ENCODE data around the gene NFKBIE. TPM values are rescaled to one million over a fixed set of nuclear protein-coding genes. Genes with fewer than 3 reads are reported as not detected.

The NFKBIE gene
- total and polyA plus RNA-seq, 3 experiments from 2014 or later: 5.3 to 34.3 (median 33.1) TPM

DNA sequence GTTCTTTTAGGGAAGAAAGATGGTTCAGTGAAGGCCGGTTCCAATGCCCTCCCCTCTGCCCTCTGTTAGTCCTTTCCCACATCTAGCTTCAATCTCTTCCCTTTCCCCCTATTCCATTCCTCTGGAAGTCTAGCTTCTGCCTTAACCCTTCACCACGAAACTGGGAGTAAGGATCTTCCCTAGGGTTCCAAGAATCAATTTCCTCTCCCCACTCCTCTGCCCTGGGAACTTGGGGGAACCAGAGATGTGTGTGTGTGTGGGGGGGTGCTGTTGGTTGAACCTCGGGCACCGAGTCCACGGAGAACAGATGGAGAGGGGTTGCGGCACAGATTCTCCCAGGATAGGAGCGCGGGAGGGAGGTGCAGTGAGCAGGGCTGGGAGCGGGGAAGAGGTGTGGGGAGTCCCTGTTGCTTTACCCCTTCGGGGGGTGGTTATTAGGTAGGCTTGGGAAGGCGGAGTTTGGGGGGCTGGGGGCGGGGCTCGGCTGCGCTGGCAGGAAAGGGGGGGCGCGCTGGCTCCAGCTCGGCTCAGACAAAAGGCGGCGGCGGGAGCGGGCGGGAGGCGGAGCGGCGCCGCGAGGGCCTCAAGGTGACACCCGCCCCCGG is 4.7 kb upstream of the NFKBIE start, which contains the start of gene TMEM151B:
Gene TMEM151B, plus strand, starts transcription at position 530 of the 605 bp plus-strand sequence. CDS start 293 bp downstream, outside the sequence.
- Mint-ChIP-seq H3K4me3 (peak within 1 kb of the TSS; percentile 63 to 84 (median 78)), H3K36me3 (peaks cover 0 to 8% (median 0%) of the 10 kb centered on the region in 3 donors), H3K9me3 (no peaks in the 10 kb centered on the region), H3K27me3 (peaks cover 49 to 54% of the 10 kb centered on the region in 2 donors), H3K4me1 (peaks cover 9 to 23% (median 22%) of the 10 kb centered on the region in 3 donors), H3K27ac (peak within 1 kb of the TSS in 4 of 8 donors; percentile 16 to 89 (median 59))
- Histone ChIP-seq H3K36me3 (ENCODE audit: insufficient read depth, low read length) (no peaks in the 10 kb centered on the region), H3K4me1 (ENCODE audit: insufficient read depth, low read length) (no peaks in the 10 kb centered on the region), H3K27me3 (ENCODE audit: insufficient read depth, low read length, poor library complexity, severe bottlenecking) (peaks cover 51% of the 10 kb centered on the region), H3K27ac (ENCODE audit: low read depth, low read length) (no peak within 1 kb of the TSS), H3K9me3 (ENCODE audit: low read length) (no peaks in the 10 kb centered on the region), H3K4me3 (ENCODE audit: low read length) (no peak within 1 kb of the TSS)
- ChIA-PET CTCF (interaction anchor here (1.0 to 3.8 kb wide), 4 partner anchors 28 to 76 kb away, joined by 3 to 36 read pairs (median 4); partner anchors contain the start of gene AARS2), POLR2A (interaction anchor here (1.4 kb wide), 1 partner anchor 23 kb away, joined by 7 read pairs; the partner anchor contains the start of gene HSP90AB1)
- DNase-seq: peak in 3 of 5 donors; percentile 21 to 58 (median 30)

- no peaks in the 10 kb centered on the region for H3K9me3 Mint-ChIP-seq
- peak in 1 of 5 donors; percentile 20 for DNase-seq
- Histone ChIP-seq H3K36me3 (ENCODE audit: insufficient read depth, low read length) (no peaks in the 10 kb centered on the region), H3K4me3 (ENCODE audit: low read length) (no peak overlapping the region), H3K4me1 (ENCODE audit: insufficient read depth, low read length) (peaks cover 4% of the 10 kb centered on the region), H3K9me3 (ENCODE audit: low read length) (no peaks in the 10 kb centered on the region), H3K27ac (ENCODE audit: low read depth, low read length) (no peak overlapping the region), H3K27me3 (ENCODE audit: insufficient read depth, low read length, poor library complexity, severe bottlenecking) (peaks cover 51% of the 10 kb centered on the region)
- H3K4me1 Mint-ChIP-seq: peaks cover 13 to 27% (median 25%) of the 10 kb centered on the region in 3 donors
- peaks cover 0 to 7% (median 5%) of the 10 kb centered on the region in 3 donors for H3K36me3 Mint-ChIP-seq
- H3K27me3 Mint-ChIP-seq: peaks cover 46 to 50% of the 10 kb centered on the region in 2 donors
- ChIA-PET POLR2A (no interaction called here), CTCF (interaction anchor here (1.0 to 5.5 kb wide), 10 partner anchors 14 to 117 kb away, joined by 3 to 53 read pairs (median 6); partner anchors contain the start of genes AARS2, HSP90AB1 and SLC35B2)
- H3K27ac Mint-ChIP-seq: peak overlapping the region in 3 of 8 donors; percentile 16 to 89 (median 37)
- H3K4me3 Mint-ChIP-seq: peak overlapping the region; percentile 54 to 79 (median 69)
Measured at GRCh38 chr6:44269178-44269920, 4.0 kb upstream of the NFKBIE start.

GRCh38 chr6:44268095-44268628 is 2.8 kb upstream of the NFKBIE start:
- Mint-ChIP-seq H3K36me3 (peaks cover 0 to 9% (median 5%) of the 10 kb centered on the region in 3 donors), H3K9me3 (no peaks in the 10 kb centered on the region), H3K27me3 (peaks cover 37 to 40% of the 10 kb centered on the region in 2 donors), H3K4me3 (peak overlapping the region in 3 of 7 donors; percentile 37 to 90 (median 66)), H3K4me1 (peaks cover 25 to 39% (median 36%) of the 10 kb centered on the region in 3 donors), H3K27ac (peak overlapping the region in 6 of 8 donors; percentile 79 to 96 (median 94))
- Histone ChIP-seq H3K27ac (ENCODE audit: low read depth, low read length) (no peak overlapping the region), H3K9me3 (ENCODE audit: low read length) (no peaks in the 10 kb centered on the region), H3K36me3 (ENCODE audit: insufficient read depth, low read length) (no peaks in the 10 kb centered on the region), H3K27me3 (ENCODE audit: insufficient read depth, low read length, poor library complexity, severe bottlenecking) (peaks cover 43% of the 10 kb centered on the region), H3K4me3 (ENCODE audit: low read length) (no peak overlapping the region), H3K4me1 (ENCODE audit: insufficient read depth, low read length) (peaks cover 16% of the 10 kb centered on the region)
- POLR2A ChIA-PET: interaction anchor here (0.6 to 1.3 kb wide), 3 partner anchors 11 to 736 kb away, joined by 3 to 6 read pairs (median 5); partner anchors contain the start of gene HSP90AB1
- CTCF ChIA-PET: interaction anchor here (0.6 to 5.5 kb wide), 22 partner anchors 9 to 208 kb away, joined by 3 to 53 read pairs (median 4); partner anchors contain the start of genes AARS2, HSP90AB1 and SLC35B2
- DNase-seq: peak; percentile 39 to 73 (median 57)

GRCh38 chr6:44267252-44267651 is 1.9 kb upstream of the NFKBIE start:
- H3K9me3 Mint-ChIP-seq: no peaks in the 10 kb centered on the region
- no peak for DNase-seq
- H3K27me3 ChIP-seq (ENCODE audit: insufficient read depth, low read length, poor library complexity, severe bottlenecking): peaks cover 34% of the 10 kb centered on the region
- peaks cover 34 to 48% (median 45%) of the 10 kb centered on the region in 3 donors for H3K4me1 Mint-ChIP-seq
- H3K4me3 ChIP-seq (ENCODE audit: low read length): no peak overlapping the region
- no peaks in the 10 kb centered on the region for H3K9me3 ChIP-seq (ENCODE audit: low read length)
- H3K27me3 Mint-ChIP-seq: peaks cover 30% of the 10 kb centered on the region in 2 donors
- POLR2A ChIA-PET: interaction anchor here (1.3 kb wide), 1 partner anchor 10 kb away, joined by 3 read pairs; no protein-coding TSS in a partner anchor
- peak overlapping the region in 7 of 8 donors; percentile 79 to 96 (median 94) for H3K27ac Mint-ChIP-seq
- H3K4me3 Mint-ChIP-seq: peak overlapping the region in 3 of 7 donors; percentile 23 to 93 (median 54)
- H3K4me1 ChIP-seq (ENCODE audit: insufficient read depth, low read length): peaks cover 25% of the 10 kb centered on the region
- peaks cover 0 to 11% (median 0%) of the 10 kb centered on the region in 3 donors for H3K36me3 Mint-ChIP-seq
- no peaks in the 10 kb centered on the region for H3K36me3 ChIP-seq (ENCODE audit: insufficient read depth, low read length)
- CTCF ChIA-PET: interaction anchor here (0.7 to 5.5 kb wide), 12 partner anchors 12 to 114 kb away, joined by 3 to 53 read pairs (median 4); partner anchors contain the start of gene SLC35B2
- no peak overlapping the region for H3K27ac ChIP-seq (ENCODE audit: low read depth, low read length)

DNA sequence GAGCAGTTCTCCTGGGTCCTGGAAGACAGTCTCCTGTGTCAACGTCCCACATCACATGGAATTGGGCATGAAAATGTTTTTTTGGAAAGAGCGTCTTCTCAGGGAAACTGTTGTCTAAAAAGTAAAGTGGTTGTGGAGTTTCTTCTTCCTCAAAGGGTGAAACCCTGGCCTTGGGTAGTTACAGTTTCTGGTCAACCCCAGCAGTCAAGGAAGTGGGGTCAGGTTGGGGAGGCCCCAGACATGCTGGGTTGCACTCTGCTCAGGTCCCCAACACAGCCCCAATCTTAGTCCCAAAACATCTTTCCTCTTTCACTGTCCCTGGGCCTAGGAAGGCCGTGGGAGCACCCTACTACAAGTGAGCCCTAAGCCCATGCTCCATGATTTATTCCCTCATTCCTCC is 996 bp upstream of the NFKBIE start:
- Histone ChIP-seq H3K36me3 (ENCODE audit: insufficient read depth, low read length) (no peaks in the 10 kb centered on the region), H3K9me3 (ENCODE audit: low read length) (no peaks in the 10 kb centered on the region), H3K4me1 (ENCODE audit: insufficient read depth, low read length) (peaks cover 30% of the 10 kb centered on the region), H3K4me3 (ENCODE audit: low read length) (no peak overlapping the region), H3K27me3 (ENCODE audit: insufficient read depth, low read length, poor library complexity, severe bottlenecking) (peaks cover 25% of the 10 kb centered on the region), H3K27ac (ENCODE audit: low read depth, low read length) (no peak overlapping the region)
- CTCF ChIA-PET: interaction anchor here (0.7 to 5.5 kb wide), 8 partner anchors 11 to 97 kb away, joined by 3 to 53 read pairs (median 4); partner anchors contain the start of gene SLC35B2
- no peaks in the 10 kb centered on the region for H3K9me3 Mint-ChIP-seq
- H3K4me3 Mint-ChIP-seq: peak overlapping the region; percentile 56 to 96 (median 89)
- POLR2A ChIA-PET: interaction anchor here (2.5 kb wide), 1 partner anchor 11 kb away, joined by 10 read pairs; no protein-coding TSS in a partner anchor
- peaks cover 38 to 51% (median 45%) of the 10 kb centered on the region in 3 donors for H3K4me1 Mint-ChIP-seq
- peaks cover 0 to 14% (median 0%) of the 10 kb centered on the region in 3 donors for H3K36me3 Mint-ChIP-seq
- peak in 1 of 5 donors; percentile 45 for DNase-seq
- peak overlapping the region in 7 of 8 donors; percentile 67 to 96 (median 94) for H3K27ac Mint-ChIP-seq
- H3K27me3 Mint-ChIP-seq: peaks cover 21% of the 10 kb centered on the region in 2 donors

- Histone ChIP-seq H3K27me3 (ENCODE audit: insufficient read depth, low read length, poor library complexity, severe bottlenecking) (peaks cover 21% of the 10 kb centered on the region), H3K4me1 (ENCODE audit: insufficient read depth, low read length) (peaks cover 30% of the 10 kb centered on the region), H3K4me3 (ENCODE audit: low read length) (peak overlapping the region; percentile 86), H3K36me3 (ENCODE audit: insufficient read depth, low read length) (no peaks in the 10 kb centered on the region), H3K27ac (ENCODE audit: low read depth, low read length) (peak overlapping the region; percentile 93), H3K9me3 (ENCODE audit: low read length) (no peaks in the 10 kb centered on the region)
- H3K4me1 Mint-ChIP-seq: peaks cover 44 to 51% (median 45%) of the 10 kb centered on the region in 3 donors
- H3K4me3 Mint-ChIP-seq: peak overlapping the region; percentile 88 to 96 (median 91)
- ChIA-PET CTCF (interaction anchor here (1.3 to 5.5 kb wide), 2 partner anchors 11 to 44 kb away, joined by 3 to 53 read pairs; partner anchors contain the start of gene SLC35B2), POLR2A (interaction anchor here (0.6 to 2.5 kb wide), 3 partner anchors 10 to 23 kb away, joined by 3 to 23 read pairs (median 10); partner anchors contain the start of gene HSP90AB1)
- peaks cover 17% of the 10 kb centered on the region in 2 donors for H3K27me3 Mint-ChIP-seq
- peak in 1 of 5 donors; percentile 47 for DNase-seq
- H3K27ac Mint-ChIP-seq: peak overlapping the region; percentile 76 to 98 (median 94)
- no peaks in the 10 kb centered on the region for H3K9me3 Mint-ChIP-seq
- peaks cover 0 to 20% (median 5%) of the 10 kb centered on the region in 3 donors for H3K36me3 Mint-ChIP-seq
Measured at GRCh38 chr6:44265722-44266233, 427 bp upstream of the NFKBIE start.
